Activated CD4-positive, alpha-beta memory T cell treated with anti-CD3 and anti-CD28 coated beads for 36 hours (primary cell): ENCODE data around the gene ZMIZ1. TPM values are rescaled to one million over a fixed set of nuclear protein-coding genes. Genes with fewer than 3 reads are reported as not detected.

Experiments used
- CTCF ChIA-PET: fragments of 350-600 bp; sonication (Branson Sonifier 250); formaldehyde crosslinking; loops from one replicate; lab custom pipeline; 2021; ENCODE audit warnings: antibody characterized with exemption, inconsistent platforms; lab: Charles Lee
- POLR2A ChIA-PET: fragments of 350-600 bp; sonication (Branson Sonifier 250); formaldehyde crosslinking; loops from one replicate; lab custom pipeline; 2021; ENCODE audit warnings: antibody characterized with exemption; lab: Charles Lee
- DNase-seq: peaks from one replicate; pipeline ENCODE4 v3.0.0-alpha.2; 2020
- H3K27ac Mint-ChIP-seq: one replicate; pipeline ENCODE4 v1.8.0; 2021; ENCODE audit warnings: mixed read lengths
- H3K27me3 Mint-ChIP-seq: one replicate; pipeline ENCODE4 v1.8.0; 2021; ENCODE audit warnings: mixed read lengths
- H3K36me3 Mint-ChIP-seq: one replicate; pipeline ENCODE4 v1.8.0; 2021; ENCODE audit warnings: mixed read lengths
- H3K4me1 Mint-ChIP-seq: one replicate; pipeline ENCODE4 v1.8.0; 2021; ENCODE audit warnings: low read depth, mixed read lengths
- H3K4me3 Mint-ChIP-seq: one replicate; pipeline ENCODE4 v1.8.0; 2021; ENCODE audit warnings: mild to moderate bottlenecking, mixed read lengths
- H3K9me3 Mint-ChIP-seq: one replicate; pipeline ENCODE4 v1.8.0; 2021; ENCODE audit warnings: mixed read lengths
- intact Hi-C: fragments of 100-400 bp; cut with micrococcal nuclease; formaldehyde crosslinking; loops from one replicate; pipeline ENCODE4 v1.15.1; 2023
- total RNA-seq, 2 experiments: library from RNA; stranded (reverse); gene quantifications; one replicate each; pipeline ENCODE4 v1.2.3, GENCODE V29; 2021

Gene ZMIZ1
- total RNA-seq, 2 experiments from 2014 or later = 28.5 to 29.2 TPM

DNA sequence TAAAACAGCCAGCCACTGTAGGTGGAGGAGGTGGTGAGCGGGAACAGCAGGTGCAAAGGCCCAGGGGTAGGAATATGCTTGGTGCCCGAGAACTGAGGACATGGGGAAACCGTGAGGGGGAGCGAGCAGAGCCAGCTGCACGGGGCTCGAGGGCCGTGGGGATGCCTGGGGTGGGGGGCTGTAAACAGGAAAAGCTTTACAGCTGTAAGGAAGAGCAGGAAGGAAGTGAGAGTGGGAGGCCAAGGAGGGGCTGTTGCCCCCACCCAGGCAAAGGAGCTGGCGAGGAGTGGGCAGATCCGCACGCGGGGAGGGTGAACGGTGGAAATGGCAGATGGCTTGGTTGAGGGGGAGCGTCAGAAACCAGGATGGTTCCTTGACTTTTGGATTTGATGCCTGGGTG is 34.4 kb downstream of the ZMIZ1 start:
- intact Hi-C loops = no loop called here
- Mint-ChIP-seq H3K4me1 (peaks cover 37% of the 10 kb centered on the region), H3K9me3 (no peaks in the 10 kb centered on the region), H3K36me3 (no peaks in the 10 kb centered on the region), H3K4me3 (no peak overlapping the region), H3K27ac (no peak overlapping the region), H3K27me3 (no peaks in the 10 kb centered on the region)
- ChIA-PET POLR2A (no interaction called here), CTCF (interaction anchor here (0.6 kb wide), 1 partner anchor 381 kb away, joined by 3 read pairs; no protein-coding TSS in a partner anchor)
- DNase-seq = no peak

DNA sequence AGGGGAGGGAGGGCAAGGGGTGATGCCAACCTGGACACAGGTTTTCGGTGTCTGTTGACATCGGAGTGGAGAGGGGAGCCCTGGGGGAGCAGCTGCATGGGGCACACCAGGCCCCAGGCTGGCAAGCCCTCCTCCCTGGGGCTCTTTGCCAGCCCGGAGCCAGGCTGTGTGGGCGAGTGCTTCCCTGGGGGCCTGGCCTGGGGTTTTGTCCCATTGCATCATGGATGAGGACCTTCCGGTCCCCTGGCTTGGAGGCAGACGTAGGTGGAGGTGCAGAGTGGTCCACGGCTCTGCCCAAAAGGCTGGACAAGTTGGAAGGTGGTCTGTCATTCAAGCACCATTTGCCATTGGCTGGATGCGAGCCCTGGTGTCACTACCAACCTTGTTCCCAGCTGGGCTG is 34.8 kb downstream of the ZMIZ1 start:
- H3K36me3 Mint-ChIP-seq = no peaks in the 10 kb centered on the region
- intact Hi-C loops = no loop called here
- no peak for DNase-seq
- no peak overlapping the region for H3K4me3 Mint-ChIP-seq
- ChIA-PET POLR2A (no interaction called here), CTCF (no interaction called here)
- H3K4me1 Mint-ChIP-seq = peaks cover 37% of the 10 kb centered on the region
- H3K27ac Mint-ChIP-seq = no peak overlapping the region
- H3K9me3 Mint-ChIP-seq = no peaks in the 10 kb centered on the region
- no peaks in the 10 kb centered on the region for H3K27me3 Mint-ChIP-seq

DNA sequence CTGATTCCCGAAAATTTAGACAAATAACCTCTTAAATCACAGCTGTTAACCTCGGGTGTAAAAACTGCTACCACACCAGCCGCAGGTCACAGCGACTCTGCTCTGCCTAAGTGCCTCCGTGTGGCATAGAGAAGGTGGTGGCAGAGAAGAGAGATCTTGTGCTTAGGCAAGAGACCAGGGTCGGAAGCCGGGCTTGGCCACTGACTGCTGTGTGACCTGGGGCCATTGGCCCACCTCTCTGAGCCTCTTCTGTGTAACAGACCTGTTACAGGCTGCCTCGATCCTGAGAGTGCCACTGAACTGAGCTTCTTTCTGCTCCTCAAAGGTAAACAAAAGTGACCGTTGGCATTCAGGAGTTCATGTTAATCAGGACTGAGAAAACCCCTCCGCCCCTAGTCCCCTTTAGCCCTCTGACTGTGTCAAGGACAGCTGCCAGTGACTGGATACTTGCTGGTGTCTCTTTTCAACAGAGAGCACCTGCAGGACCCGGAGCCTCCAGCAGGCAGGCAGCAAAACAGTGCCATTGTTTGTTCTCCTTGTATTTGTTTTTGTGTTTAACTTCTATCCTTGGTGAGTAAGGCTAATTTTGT is 36.5 kb downstream of the ZMIZ1 start:
- H3K4me1 Mint-ChIP-seq = peaks cover 35% of the 10 kb centered on the region
- H3K36me3 Mint-ChIP-seq = no peaks in the 10 kb centered on the region
- ChIA-PET POLR2A (no interaction called here), CTCF (interaction anchor here (0.8 to 1.5 kb wide), 2 partner anchors 18 to 38 kb away, joined by 3 to 4 read pairs; no protein-coding TSS in a partner anchor)
- intact Hi-C loops = no loop called here
- H3K4me3 Mint-ChIP-seq = no peak overlapping the region
- no peak for DNase-seq
- no peaks in the 10 kb centered on the region for H3K27me3 Mint-ChIP-seq
- no peak overlapping the region for H3K27ac Mint-ChIP-seq
- H3K9me3 Mint-ChIP-seq = no peaks in the 10 kb centered on the region

DNA sequence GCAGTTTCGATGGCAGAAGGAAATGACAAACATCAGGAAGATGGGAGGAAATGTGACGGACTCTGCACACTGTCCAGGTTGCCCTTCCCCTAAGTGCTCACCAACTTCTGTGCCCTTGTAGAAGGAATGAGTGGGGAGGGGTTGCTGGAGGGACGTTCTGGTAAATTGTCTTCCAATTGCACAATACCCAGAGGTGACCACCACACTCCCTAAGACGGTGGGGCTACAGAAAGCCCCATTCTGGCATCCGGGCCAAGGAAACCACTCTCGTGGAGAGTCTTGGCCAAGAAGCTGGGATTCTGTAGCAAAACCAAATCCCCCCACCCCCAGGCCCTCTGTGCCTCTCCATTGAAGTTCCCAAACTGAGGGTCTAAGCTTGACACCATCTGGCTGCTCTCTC is 37.1 kb downstream of the ZMIZ1 start:
- no peak for DNase-seq
- Mint-ChIP-seq H3K4me1 (peaks cover 30% of the 10 kb centered on the region), H3K27ac (no peak overlapping the region), H3K27me3 (no peaks in the 10 kb centered on the region), H3K4me3 (no peak overlapping the region), H3K36me3 (no peaks in the 10 kb centered on the region), H3K9me3 (no peaks in the 10 kb centered on the region)
- POLR2A ChIA-PET = no interaction called here
- CTCF ChIA-PET = interaction anchor here (1.5 kb wide), 1 partner anchor 18 kb away, joined by 3 read pairs; no protein-coding TSS in a partner anchor
- intact Hi-C loops = no loop called here

DNA sequence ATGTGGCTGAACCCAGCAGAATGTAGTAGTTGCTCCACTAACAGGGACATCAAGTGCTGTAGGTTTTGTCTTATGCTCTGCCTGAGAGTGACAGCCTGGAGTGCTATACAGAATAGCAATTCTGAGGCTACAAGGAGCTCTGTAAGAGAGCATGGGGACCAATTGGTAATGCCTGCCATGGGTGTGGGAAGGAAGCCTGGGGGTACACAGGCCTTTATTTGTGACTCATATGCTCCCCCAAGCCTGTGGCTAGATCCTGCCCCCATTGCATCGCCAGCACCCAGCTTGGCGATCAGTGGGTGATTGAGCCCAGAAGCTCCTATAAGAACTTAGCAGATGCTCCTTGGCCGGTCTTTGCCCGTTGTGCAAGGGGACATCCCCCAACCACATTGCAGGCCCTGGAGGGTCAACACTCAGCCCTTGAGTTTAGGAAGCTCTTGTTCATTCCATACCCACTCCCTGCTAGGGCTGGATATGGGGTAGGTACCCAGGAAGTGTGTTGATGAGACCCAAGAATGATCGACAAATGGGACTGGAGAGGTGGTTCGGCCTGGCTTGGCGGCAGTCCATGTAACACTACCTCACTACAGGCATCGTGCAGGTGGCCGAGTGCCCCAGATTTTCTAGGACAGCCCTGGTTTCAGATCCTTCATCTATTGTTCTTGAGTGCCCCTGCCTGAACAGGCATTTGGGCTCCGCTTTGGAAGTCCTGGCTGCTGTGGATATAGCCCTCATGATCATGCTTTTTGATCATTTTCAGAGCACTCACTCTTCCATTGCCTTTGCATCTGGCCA is 37.7 kb downstream of the ZMIZ1 start:
- Mint-ChIP-seq H3K27me3 (no peaks in the 10 kb centered on the region), H3K4me3 (no peak overlapping the region), H3K36me3 (no peaks in the 10 kb centered on the region), H3K9me3 (no peaks in the 10 kb centered on the region), H3K27ac (no peak overlapping the region), H3K4me1 (peaks cover 24% of the 10 kb centered on the region)
- POLR2A ChIA-PET = no interaction called here
- no peak for DNase-seq
- CTCF ChIA-PET = no interaction called here
- intact Hi-C loops = no loop called here

DNA sequence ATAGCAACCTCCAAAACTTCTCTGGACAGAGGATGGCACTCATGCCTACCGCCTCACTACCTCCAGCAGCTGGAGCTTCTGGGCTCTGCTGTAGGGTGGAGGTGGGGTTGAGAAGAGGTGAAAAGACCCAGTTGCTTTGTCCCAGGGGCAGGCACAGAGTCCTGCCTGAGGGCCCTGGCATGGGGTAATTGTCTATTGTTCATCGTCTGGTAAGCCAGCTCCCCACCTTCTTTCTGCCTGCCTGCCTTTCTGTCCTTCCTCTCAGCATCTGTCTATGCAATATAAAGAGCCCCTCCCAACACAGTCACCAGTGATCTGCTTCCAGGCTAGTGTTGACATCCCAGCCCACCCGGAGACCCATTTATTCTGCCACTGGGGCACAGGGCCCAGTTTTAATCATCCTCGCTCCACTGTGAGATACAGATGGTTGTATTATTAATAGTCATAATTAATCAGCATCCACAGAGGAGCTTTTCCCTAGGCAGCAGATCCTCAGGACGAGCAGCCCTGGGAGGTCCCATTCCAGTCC is 39.0 kb downstream of the ZMIZ1 start:
- peaks cover 18% of the 10 kb centered on the region for H3K4me1 Mint-ChIP-seq
- H3K27me3 Mint-ChIP-seq = no peaks in the 10 kb centered on the region
- intact Hi-C loops = no loop called here
- ChIA-PET CTCF (no interaction called here), POLR2A (no interaction called here)
- no peak overlapping the region for H3K4me3 Mint-ChIP-seq
- H3K9me3 Mint-ChIP-seq = no peaks in the 10 kb centered on the region
- no peak overlapping the region for H3K27ac Mint-ChIP-seq
- H3K36me3 Mint-ChIP-seq = no peaks in the 10 kb centered on the region
- DNase-seq = no peak

DNA sequence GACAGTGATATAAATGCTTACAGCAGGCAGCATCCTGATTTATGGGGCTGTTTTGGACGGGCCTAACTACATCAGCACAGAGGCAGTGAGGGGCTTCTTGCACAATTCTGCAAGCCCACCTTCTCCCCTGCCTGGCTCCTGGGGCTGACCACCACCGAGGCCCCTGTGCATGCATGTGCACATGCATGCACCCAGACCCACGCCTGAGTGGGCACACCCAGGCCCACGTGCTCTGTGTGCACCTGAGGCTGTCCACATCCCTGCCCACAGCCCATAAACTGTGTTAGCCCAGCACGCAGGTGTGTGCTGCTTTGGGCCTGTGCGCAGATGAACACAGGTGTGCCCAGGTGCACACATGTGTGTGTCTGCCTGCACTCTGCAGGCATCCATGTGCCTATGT is 40.0 kb downstream of the ZMIZ1 start:
- Mint-ChIP-seq H3K4me1 (peaks cover 18% of the 10 kb centered on the region), H3K27me3 (no peaks in the 10 kb centered on the region), H3K4me3 (no peak overlapping the region), H3K27ac (no peak overlapping the region), H3K9me3 (no peaks in the 10 kb centered on the region), H3K36me3 (no peaks in the 10 kb centered on the region)
- ChIA-PET POLR2A (no interaction called here), CTCF (no interaction called here)
- intact Hi-C loops = no loop called here
- no peak for DNase-seq

DNA sequence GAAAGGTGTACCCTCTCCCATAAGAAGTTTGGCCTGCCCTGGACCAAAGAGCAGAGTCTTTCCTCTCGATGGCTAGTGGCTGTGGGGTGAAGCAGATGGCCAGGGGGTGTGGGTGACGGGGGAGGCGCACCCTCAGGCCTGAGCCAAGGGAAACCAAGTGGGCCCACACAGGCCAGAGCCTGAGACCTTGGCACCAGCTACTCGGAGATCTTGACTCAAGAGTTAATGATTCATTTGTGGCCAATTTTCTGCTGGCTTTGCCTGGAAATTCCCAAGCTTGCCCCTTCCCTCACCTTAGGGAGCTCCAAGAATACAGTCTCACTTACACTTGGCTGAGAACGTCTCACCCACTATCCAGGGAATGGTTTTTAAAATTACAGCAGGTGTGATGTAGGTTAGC is 42.7 kb downstream of the ZMIZ1 start:
- no peak overlapping the region for H3K4me3 Mint-ChIP-seq
- no peak for DNase-seq
- no peaks in the 10 kb centered on the region for H3K9me3 Mint-ChIP-seq
- ChIA-PET POLR2A (no interaction called here), CTCF (no interaction called here)
- no peak overlapping the region for H3K27ac Mint-ChIP-seq
- H3K4me1 Mint-ChIP-seq = peaks cover 35% of the 10 kb centered on the region
- H3K36me3 Mint-ChIP-seq = no peaks in the 10 kb centered on the region
- no peaks in the 10 kb centered on the region for H3K27me3 Mint-ChIP-seq
- intact Hi-C loops = no loop called here

DNA sequence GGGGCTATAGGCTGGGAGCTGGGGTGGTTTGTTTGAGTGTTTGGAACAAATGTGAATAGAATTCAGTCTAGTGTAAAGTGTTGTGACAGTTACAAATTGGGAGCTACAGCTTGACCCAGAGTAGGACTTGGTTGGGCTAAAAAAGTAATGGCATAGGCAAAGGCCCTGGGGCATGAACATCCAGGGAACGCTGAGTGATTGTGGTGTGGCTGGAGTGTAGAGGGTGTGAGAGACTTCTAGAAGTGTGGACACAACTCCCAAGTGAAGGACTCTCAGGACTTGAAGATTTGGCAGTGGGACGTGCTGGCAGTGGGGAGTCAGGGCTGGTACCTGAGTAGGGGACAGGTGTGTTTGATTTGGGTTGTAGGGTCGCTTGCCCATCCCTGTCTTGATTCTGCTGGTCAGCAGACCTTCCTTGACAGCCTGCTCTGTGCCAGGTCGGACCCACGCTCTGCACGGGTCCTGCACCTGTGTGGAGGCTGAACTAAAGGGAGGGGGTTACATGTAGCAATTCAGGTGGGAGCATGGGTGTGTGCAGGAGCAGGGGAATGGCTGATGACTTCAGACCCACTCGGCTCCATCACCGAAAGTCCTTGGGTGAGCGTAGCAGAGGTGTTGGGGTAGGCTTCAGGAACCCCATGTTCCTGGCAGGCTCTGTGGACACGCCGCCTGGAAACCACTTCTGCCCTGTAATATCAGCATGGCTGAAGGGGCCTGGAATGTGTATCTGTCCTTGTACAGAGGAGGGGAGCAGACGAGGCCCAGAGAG is 43.3 kb downstream of the ZMIZ1 start:
- Mint-ChIP-seq H3K4me1 (peaks cover 39% of the 10 kb centered on the region), H3K9me3 (no peaks in the 10 kb centered on the region), H3K4me3 (no peak overlapping the region), H3K36me3 (no peaks in the 10 kb centered on the region), H3K27me3 (no peaks in the 10 kb centered on the region), H3K27ac (no peak overlapping the region)
- ChIA-PET CTCF (no interaction called here), POLR2A (no interaction called here)
- intact Hi-C loops = no loop called here
- DNase-seq = no peak

DNA sequence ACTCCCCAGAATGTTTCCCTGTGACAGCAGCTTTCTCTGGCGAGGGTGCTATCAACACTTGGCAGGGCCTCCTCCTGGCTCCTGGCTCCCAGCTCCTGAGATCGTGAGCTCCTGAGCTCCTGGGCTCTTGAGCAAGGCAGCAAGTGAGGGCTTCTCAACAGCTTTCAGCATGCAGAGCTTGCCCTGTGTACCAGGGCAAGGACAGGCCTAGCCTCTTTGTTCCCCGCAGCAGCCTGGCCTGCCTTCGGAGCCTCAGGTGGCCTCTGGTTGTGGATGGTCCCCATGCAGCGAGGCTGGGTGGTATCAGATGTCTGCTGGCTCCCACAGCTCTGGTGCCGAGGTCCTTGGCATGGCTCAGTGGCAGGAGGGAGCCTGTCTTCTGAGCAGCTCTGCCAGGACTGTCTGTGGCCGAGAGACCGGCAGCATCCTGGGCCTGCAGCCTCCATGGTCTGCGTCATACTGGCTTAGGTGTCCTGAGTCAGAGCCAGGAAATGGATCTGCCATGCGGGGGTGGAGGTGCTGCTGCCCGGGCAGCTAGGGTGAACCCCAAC is 44.2 kb downstream of the ZMIZ1 start:
- intact Hi-C loops = no loop called here
- no peak for DNase-seq
- no peaks in the 10 kb centered on the region for H3K27me3 Mint-ChIP-seq
- no peaks in the 10 kb centered on the region for H3K36me3 Mint-ChIP-seq
- H3K4me1 Mint-ChIP-seq = peaks cover 36% of the 10 kb centered on the region
- no peaks in the 10 kb centered on the region for H3K9me3 Mint-ChIP-seq
- ChIA-PET CTCF (no interaction called here), POLR2A (no interaction called here)
- no peak overlapping the region for H3K4me3 Mint-ChIP-seq
- no peak overlapping the region for H3K27ac Mint-ChIP-seq

DNA sequence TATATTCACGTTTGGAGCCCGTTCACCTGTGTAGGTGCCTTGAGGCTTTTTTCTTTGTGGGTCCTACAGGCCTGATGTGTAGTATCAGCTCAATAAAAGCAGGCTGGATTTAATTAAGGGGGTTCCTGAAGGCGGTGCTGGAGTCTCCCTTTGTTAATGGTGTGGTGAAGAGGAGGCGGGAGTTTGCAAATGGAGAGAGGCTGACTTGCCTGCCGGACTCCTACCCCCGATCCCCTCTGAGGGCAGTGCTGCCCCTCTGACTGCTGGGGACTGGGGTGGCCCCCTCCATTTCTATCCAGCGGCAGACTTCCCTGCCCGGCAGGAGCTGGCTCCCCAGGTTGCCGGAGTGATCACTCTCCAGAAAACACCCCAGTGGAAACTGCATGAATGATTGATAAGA is 45.1 kb downstream of the ZMIZ1 start:
- peaks cover 36% of the 10 kb centered on the region for H3K4me1 Mint-ChIP-seq
- H3K27me3 Mint-ChIP-seq = no peaks in the 10 kb centered on the region
- H3K9me3 Mint-ChIP-seq = no peaks in the 10 kb centered on the region
- CTCF ChIA-PET = no interaction called here
- no peak overlapping the region for H3K4me3 Mint-ChIP-seq
- intact Hi-C loops = no loop called here
- H3K27ac Mint-ChIP-seq = no peak overlapping the region
- POLR2A ChIA-PET = no interaction called here
- no peak for DNase-seq
- H3K36me3 Mint-ChIP-seq = no peaks in the 10 kb centered on the region

DNA sequence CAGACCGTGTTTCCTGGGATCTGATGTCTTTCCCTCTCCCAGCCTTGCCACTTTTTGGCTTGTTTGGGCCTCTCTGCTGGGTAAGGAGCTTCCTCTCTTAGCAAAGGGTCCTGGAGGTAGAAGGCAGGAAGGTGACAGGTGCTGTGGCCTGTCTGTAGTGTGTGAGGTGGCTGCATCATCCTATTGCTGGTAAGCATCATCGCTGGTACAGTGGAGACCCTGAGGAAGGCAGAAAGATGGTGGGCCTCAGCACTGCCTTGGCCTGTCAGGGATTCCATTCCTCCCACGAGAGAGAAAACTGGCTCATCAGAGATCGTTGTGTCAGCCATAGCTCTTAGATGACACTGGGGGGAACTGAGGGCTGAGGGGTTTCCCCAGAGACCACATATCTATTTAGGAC is 46.5 kb downstream of the ZMIZ1 start:
- Mint-ChIP-seq H3K27ac (no peak overlapping the region), H3K4me3 (no peak overlapping the region), H3K36me3 (no peaks in the 10 kb centered on the region), H3K9me3 (no peaks in the 10 kb centered on the region), H3K4me1 (peaks cover 36% of the 10 kb centered on the region), H3K27me3 (no peaks in the 10 kb centered on the region)
- ChIA-PET CTCF (interaction anchor here (0.7 kb wide), 1 partner anchor 82 kb away, joined by 3 read pairs; no protein-coding TSS in a partner anchor), POLR2A (interaction anchor here (0.6 to 0.9 kb wide), 2 partner anchors 11 to 35 kb away, joined by 3 read pairs; no protein-coding TSS in a partner anchor)
- DNase-seq = no peak
- intact Hi-C loops = no loop called here
